Inferior parietal cortex (tissue), 1 donor: ENCODE measurements around the gene OR5M3.

ENCODE experiments used
- DNase-seq: peaks from one replicate; pipeline ENCODE4 v3.0.0-alpha.2; 2016; ENCODE audit errors: extremely low spot score

OR5M3 gene

DNA sequence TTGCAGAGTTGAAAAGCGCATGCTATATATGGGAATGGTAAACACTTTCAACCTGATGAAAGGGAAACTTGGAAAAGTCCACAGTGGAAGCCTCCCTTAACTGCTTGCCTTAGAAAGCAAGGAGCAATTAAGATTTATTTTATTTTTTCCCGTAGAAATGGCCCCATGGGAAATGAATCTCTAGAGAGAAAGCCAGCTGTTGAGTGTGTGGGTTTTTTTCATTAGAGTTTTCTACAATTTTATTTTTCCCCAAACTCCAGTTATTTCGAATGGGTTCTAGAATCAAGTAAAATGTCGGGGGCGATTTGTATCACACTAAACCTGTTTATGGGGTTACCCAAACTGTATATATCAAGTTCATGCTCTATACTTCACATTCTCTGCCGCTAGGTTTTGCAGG, at the start of gene OR5M3:
Gene OR5M3, minus strand, starts transcription at position 101 of the 400 bp plus-strand sequence. CDS start 2,855 bp downstream, outside the sequence.
- no peak for DNase-seq

DNA sequence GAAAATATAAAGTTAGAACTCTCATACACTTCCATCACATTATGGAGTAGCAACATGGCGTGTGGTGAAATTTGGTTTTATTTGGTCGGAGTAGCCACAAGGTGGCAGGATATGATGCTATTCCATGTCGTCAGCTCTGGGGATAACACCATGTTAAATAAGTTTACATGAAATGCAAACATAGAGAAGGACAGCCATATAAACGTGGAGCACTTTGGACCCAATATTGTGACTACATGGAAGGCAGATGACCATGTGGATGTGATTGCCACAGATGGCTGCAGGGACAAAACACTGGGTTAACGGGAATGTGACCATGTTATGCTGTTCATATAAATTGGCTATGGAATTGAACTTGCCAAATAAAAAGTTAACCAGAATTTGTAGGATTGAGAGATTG, 48.9 kb upstream of the OR5M3 start:
- no peak for DNase-seq

DNA sequence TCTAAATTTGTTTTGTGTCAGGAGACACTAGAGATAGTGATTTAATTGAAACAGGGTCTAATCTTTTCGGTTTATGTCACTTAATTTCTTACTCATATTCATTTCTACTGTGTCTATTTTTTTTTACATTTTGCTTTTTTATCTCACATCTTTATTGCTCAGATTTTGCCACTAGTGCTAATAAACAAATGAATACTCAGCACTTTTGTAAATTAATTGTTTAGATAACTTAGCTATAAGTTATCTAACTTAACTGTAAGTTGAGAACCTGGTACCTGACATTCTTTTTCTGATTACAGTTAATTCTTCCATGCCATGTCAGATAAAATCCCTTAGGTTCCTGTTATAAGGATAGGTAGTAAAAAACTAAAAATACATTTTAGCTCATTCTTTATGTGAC, 40.1 kb upstream of the OR5M3 start:
- DNase-seq: no peak

DNA sequence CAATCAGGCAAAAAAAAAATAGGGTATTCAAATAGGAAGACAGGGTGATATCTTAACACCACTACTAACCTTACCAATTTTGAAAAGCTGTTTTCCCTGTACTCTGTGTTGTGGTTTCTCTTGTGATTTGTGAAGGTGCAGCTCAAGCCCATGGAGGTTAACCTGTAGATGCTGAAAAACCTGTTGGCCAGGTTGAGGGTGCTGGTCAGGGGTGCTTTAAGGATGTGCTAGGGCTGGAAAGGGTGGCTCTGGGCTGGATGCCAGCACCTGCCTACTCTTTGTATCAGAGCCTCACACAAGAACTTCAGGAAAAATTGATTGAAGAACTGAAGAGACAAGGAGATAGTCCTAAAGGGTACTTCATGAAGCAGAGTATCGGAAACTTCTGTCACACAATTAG, 36.3 kb upstream of the OR5M3 start:
- DNase-seq: no peak

DNA sequence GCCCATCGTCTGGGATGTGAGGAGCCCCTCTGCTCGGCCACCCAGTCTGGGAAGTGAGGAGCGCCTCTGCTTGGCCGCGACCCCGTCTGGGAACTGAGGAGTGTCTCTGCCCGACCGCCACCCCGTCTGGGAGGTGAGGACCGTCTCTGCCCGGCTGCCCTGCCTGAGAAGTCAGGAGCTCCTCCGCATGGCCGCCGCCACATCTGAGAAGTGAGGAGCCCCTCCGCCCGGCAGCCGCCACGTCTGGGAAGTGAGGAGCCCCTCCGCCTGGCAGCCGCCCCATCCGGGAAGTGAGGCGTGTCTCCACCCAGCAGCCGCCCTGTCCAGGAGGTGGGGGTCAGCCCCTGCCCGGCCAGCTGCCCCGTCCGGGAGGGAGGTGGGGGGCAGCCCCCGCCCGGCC, 23.9 kb upstream of the OR5M3 start:
- DNase-seq: no peak

DNA sequence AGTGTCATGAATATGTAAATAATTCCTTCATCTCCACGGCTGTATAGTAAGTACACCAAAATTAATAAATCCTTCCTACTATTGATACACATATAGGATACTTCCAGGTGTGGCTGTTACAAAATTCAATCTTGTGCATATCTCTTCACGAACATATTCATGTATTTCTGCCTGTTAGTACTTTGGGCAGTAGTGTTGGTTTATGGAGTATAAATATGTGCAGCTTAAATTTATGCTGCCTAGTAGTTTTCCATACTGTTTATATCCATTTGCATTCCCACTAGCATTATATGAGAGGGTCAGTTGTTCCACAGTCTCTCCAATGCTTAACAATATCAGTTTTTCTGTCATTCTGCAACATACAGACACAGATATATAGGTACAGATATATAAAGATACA, 22.0 kb upstream of the OR5M3 start:
- DNase-seq: no peak

DNA sequence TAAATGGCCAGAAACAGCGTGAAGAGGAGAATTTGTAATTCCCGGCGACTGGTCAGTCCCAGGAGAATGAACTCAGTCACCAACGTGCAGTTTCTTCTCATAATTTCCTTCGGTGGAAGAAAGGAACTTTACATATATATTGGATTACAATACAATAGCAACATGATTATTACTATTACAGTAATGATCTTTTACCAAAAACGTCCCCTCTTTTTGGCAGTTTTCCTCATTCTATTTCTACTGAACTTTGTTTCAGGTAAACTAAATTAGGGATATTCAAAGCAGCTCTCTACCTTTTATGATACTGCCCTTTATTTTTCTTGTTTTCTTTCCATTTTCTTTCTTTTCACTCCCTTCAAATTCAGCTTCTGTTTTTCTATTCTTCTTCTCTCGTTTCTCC, 18.1 kb upstream of the OR5M3 start, which contains the start of gene OR5M8:
Gene OR5M8, minus strand, starts transcription at position 101 of the 400 bp plus-strand sequence. Its CDS starts 0 bp downstream, at position 101.
- DNase-seq: no peak

DNA sequence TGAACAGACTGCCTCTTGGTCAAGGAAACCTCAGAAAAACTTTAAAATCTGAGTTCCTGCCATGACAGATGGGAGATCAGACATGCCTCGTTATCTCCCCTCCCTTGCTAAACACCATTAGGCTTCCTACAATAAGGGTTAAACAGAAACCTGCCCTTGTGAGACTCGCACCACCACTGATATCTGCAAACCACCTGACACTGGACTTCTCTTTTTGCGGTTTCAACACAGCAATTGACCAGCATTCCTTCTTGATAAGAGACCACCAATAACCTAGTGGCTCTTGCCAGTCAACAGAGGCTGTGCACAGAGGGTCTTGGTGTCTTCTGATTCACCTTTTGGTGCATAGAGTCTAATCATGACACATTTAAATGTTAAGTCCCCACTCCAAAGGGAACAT, 13.6 kb upstream of the OR5M3 start:
- no peak for DNase-seq

DNA sequence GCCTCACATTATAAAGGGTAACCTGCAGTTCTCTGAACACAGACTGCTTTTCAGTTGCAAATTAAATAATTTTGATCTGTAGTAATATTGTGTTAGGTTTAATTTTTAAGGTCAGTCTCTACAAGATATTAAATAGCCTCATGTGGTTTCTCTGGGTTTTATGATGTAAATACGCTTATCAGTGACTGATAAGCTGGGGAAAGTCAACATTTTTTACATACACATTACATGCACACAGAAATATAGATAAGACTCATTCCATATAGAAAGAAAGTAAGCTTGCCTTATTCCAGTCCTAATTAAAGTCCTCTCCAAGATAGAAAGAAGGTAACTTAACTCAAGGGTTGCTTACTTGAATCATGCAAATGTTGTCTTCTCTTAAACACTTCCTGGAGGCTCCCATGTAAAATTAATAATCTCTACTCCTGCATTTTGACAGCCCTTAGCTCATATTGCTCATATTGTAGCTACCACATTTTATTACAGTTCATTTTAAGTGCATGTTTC, 1.6 kb upstream of the OR5M3 start:
- DNase-seq: no peak

DNA sequence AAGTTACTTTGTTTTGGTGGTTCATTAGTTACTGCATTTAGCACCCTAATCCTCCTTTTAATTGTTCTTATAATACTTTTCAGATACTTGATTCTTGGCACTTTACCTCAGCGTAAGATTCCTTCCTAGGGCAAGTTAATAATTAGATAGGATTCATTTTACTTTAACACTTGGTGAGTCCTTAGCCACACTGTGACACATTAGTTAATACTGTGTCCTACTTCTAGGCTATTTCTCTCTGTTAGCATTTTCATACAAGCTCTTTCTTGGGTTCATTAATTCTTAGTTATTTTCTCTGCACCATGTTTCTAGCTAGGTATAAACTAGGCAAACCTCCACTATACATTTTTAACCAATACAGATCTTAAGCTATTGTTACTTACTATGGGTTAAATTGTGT, 16.1 kb downstream of the OR5M3 start:
- no peak for DNase-seq

DNA sequence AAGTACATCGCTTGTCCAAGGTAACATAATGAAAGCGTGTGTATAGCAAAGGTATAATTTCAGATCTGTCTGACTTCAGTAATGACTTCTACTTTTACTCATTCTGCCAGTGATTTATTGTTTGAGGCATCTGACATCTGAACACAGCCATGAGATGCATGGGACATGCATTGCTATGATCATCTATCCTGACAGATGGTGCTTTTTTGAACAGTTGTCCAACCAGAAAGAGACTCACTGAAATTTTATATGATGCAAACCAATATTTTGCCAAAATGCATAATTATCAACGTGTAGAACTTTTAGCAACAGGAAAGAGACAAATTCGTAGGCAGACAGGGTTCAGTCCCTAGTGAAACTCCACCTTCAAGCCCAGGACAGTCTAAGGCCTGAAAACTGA, 19.6 kb downstream of the OR5M3 start:
- DNase-seq: no peak
